ENCODE measurements around the gene COX19. TPM values are rescaled to one million over a fixed set of nuclear protein-coding genes. Genes with fewer than 3 reads are reported as not detected.
A peak's percentile ranks its signal among the peaks of the same experiment; 100 is the strongest.

Gene COX19
- total and polyA plus RNA-seq, 2 of the 13 experiments (the other 11 are each of a cell fraction or from before 2014, with no cell fraction given) = 11.5 to 21.7 TPM

GRCh38 chr7:992709-993607 is 17.6 kb upstream of the COX19 start (continued):
- TF ChIP-seq ARID4A (CRISPR knock-in tag; IDR thresholded peaks at IDR 0.05; ENCODE audit: borderline replicate concordance) (peak; percentile 83; the same call in 1 of the 2 replicates), TARDBP (CRISPR knock-in tag; IDR thresholded peaks at IDR 0.05) (peak; percentile 78), AGO1 (IDR thresholded peaks at IDR 0.05; ENCODE audit: low read depth, low read length, poor library complexity, severe bottlenecking) (peak; percentile 9), ZNF460 (CRISPR knock-in tag; IDR thresholded peaks at IDR 0.05; ENCODE audit: borderline replicate concordance) (peak; percentile 86; the same call in 1 of the 2 replicates), ZBTB49 (CRISPR knock-in tag; IDR thresholded peaks at IDR 0.05; ENCODE audit: borderline replicate concordance) (no peak), ZNF510 (CRISPR knock-in tag; IDR thresholded peaks at IDR 0.05; ENCODE audit: low read depth) (peak; percentile 94), TAF1 (CRISPR knock-in tag; IDR thresholded peaks at IDR 0.05) (peak; percentile 69; the same call in 1 of the 2 replicates), ZNF3 (CRISPR knock-in tag; IDR thresholded peaks at IDR 0.05) (no peak), GABPA (IDR thresholded peaks at IDR 0.05; ENCODE audit: low read depth, low read length) (no peak), GABPA (CRISPR knock-in tag; IDR thresholded peaks at IDR 0.05; ENCODE audit: low read depth) (no peak), NFE2L2 (IDR thresholded peaks at IDR 0.05; ENCODE audit: low read length) (no peak), RNF2 (conservative IDR thresholded peaks at IDR 0.05; ENCODE audit: low read depth) (0 out of 2 replicates have a peak, but pooled peaks have one; percentile 28), PHF8 (CRISPR knock-in tag; IDR thresholded peaks at IDR 0.05) (peak; percentile 39; the same call in 1 of the 2 replicates), PAX8 (CRISPR knock-in tag; IDR thresholded peaks at IDR 0.05; ENCODE audit: borderline replicate concordance) (no peak), SP1 (IDR thresholded peaks at IDR 0.05) (no peak), SP1 (CRISPR knock-in tag; IDR thresholded peaks at IDR 0.05) (peak; percentile 68), ZNF746 (CRISPR knock-in tag; IDR thresholded peaks at IDR 0.05) (peak; percentile 85)
- TF ChIP-seq, protein P1, sequence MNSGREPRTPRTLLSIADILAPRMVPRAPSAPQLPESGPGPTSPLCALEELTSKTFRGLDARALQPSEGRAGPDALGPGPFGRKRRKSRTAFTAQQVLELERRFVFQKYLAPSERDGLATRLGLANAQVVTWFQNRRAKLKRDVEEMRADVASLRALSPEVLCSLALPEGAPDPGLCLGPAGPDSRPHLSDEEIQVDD (CRISPR knock-in tag; IDR thresholded peaks at IDR 0.05; ENCODE audit: borderline replicate concordance) = no peak
- TF ChIP-seq, protein P2, sequence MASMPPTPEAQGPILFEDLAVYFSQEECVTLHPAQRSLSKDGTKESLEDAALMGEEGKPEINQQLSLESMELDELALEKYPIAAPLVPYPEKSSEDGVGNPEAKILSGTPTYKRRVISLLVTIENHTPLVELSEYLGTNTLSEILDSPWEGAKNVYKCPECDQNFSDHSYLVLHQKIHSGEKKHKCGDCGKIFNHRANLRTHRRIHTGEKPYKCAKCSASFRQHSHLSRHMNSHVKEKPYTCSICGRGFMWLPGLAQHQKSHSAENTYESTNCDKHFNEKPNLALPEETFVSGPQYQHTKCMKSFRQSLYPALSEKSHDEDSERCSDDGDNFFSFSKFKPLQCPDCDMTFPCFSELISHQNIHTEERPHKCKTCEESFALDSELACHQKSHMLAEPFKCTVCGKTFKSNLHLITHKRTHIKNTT (CRISPR knock-in tag; IDR thresholded peaks at IDR 0.05) = no peak; the same call in 1 of the 2 replicates
- TF ChIP-seq, protein P3, sequence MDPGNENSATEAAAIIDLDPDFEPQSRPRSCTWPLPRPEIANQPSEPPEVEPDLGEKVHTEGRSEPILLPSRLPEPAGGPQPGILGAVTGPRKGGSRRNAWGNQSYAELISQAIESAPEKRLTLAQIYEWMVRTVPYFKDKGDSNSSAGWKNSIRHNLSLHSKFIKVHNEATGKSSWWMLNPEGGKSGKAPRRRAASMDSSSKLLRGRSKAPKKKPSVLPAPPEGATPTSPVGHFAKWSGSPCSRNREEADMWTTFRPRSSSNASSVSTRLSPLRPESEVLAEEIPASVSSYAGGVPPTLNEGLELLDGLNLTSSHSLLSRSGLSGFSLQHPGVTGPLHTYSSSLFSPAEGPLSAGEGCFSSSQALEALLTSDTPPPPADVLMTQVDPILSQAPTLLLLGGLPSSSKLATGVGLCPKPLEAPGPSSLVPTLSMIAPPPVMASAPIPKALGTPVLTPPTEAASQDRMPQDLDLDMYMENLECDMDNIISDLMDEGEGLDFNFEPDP (CRISPR knock-in tag; conservative IDR thresholded peaks at IDR 0.05) = 0 out of 2 replicates have a peak, but pooled peaks have one; percentile 66
